Ureter (tissue), 1 donor: ENCODE data around the gene SPATA33. TPM values are rescaled to one million over a fixed set of nuclear protein-coding genes. Genes with fewer than 3 reads are reported as not detected.

Source experiments
- DNase-seq: peaks from one replicate; pipeline ENCODE4 v3.0.0-alpha.2; 2020; ENCODE audit warnings: low spot score
- total RNA-seq: library from RNA; stranded (reverse); gene quantifications from one replicate; pipeline ENCODE4 v1.2.4, GENCODE V29; 2023
- donor health status: DM: yes; HTN: yes; CAD: no.

Gene SPATA33
- total RNA-seq, 1 donor from 2014 or later = 7.4 TPM

- DNase-seq = no peak
These were observed 52.2 kb downstream of the SPATA33 start for GRCh38 chr16:89709716-89710432.

GRCh38 chr16:89710709-89711564, 53.3 kb downstream of the SPATA33 start:
- DNase-seq = no peak

- DNase-seq = no peak
These were observed 54.1 kb downstream of the SPATA33 start for GRCh38 chr16:89711601-89712273.

GRCh38 chr16:89712274-89712781, 54.7 kb downstream of the SPATA33 start:
- no peak for DNase-seq

GRCh38 chr16:89716493-89716892, 58.9 kb downstream of the SPATA33 start:
- DNase-seq = no peak

GRCh38 chr16:89716916-89717687, 59.5 kb downstream of the SPATA33 start:
- DNase-seq = no peak

GRCh38 chr16:89717688-89718505, 60.3 kb downstream of the SPATA33 start:
- DNase-seq = no peak

Other genes starting within 250 kb of the SPATA33 start
- gene ANKRD11, start 167.3 kb upstream of the SPATA33 start, total RNA-seq = 258 TPM
- gene SPG7, start 149.4 kb upstream of the SPATA33 start, total RNA-seq = 132 TPM
- 2,389 TPM for gene RPL13, start 97.2 kb upstream of the SPATA33 start, total RNA-seq
- 16.2 TPM for gene CPNE7, start 82.1 kb upstream of the SPATA33 start, total RNA-seq
- 0.75 TPM for gene DPEP1, start 44.2 kb upstream of the SPATA33 start, total RNA-seq
- gene CHMP1A, start 128 bp upstream of the SPATA33 start, total RNA-seq = 84.7 TPM
- gene CDK10, start 28.9 kb downstream of the SPATA33 start, total RNA-seq = 89.8 TPM
- gene SPATA2L, start 43.9 kb downstream of the SPATA33 start, total RNA-seq = 7.7 TPM
- 17.7 TPM for gene VPS9D1, start 63.1 kb downstream of the SPATA33 start, total RNA-seq
- gene ZNF276, start 63.7 kb downstream of the SPATA33 start, total RNA-seq = 44.1 TPM
- gene FANCA, start 158.8 kb downstream of the SPATA33 start, total RNA-seq = 8.1 TPM
- 41.6 TPM for gene SPIRE2, start 170.6 kb downstream of the SPATA33 start, total RNA-seq
- gene TCF25, start 215.8 kb downstream of the SPATA33 start, total RNA-seq = 224 TPM